WERI-Rb-1 (cell line): Measurements from ENCODE around the gene DENND5A.

Experiments used
- DNase-seq: peaks from one replicate; pipeline ENCODE4 v3.0.0-alpha.2; 2020
- H3K27ac ChIP-seq: fragments of 250-450 bp; sonication (Bioruptor Pico); 2 replicates; pipeline ENCODE4 v1.5.1; 2020; ENCODE audit warnings: mild to moderate bottlenecking, moderate library complexity
- H3K27me3 ChIP-seq: fragments of 250-450 bp; sonication (Bioruptor Pico); 2 replicates; pipeline ENCODE4 v1.5.1; 2021; ENCODE audit warnings: mild to moderate bottlenecking, low read depth, moderate library complexity; ENCODE audit not compliant: insufficient read depth, severe bottlenecking
- H3K36me3 ChIP-seq: fragments of 250-450 bp; sonication (Bioruptor Pico); 2 replicates; pipeline ENCODE4 v1.5.1; 2020; ENCODE audit warnings: mild to moderate bottlenecking, moderate library complexity
- H3K4me3 ChIP-seq: 2 replicates; pipeline ENCODE4 v1.5.1; 2011; ENCODE audit warnings: low read depth, mild to moderate bottlenecking, control low read depth, low read length
- H3K9me3 ChIP-seq: fragments of 250-450 bp; sonication (Bioruptor Pico); 2 replicates; pipeline ENCODE4 v1.5.1; 2021; ENCODE audit warnings: mild to moderate bottlenecking, moderate library complexity; ENCODE audit not compliant: severe bottlenecking
- CTCF ChIP-seq: IDR thresholded peaks from 2 replicates; pipeline ENCODE4 v1.5.1; 2011; ENCODE audit warnings: low read depth, mild to moderate bottlenecking, control low read depth, inconsistent platforms, low read length

Gene DENND5A

DNA sequence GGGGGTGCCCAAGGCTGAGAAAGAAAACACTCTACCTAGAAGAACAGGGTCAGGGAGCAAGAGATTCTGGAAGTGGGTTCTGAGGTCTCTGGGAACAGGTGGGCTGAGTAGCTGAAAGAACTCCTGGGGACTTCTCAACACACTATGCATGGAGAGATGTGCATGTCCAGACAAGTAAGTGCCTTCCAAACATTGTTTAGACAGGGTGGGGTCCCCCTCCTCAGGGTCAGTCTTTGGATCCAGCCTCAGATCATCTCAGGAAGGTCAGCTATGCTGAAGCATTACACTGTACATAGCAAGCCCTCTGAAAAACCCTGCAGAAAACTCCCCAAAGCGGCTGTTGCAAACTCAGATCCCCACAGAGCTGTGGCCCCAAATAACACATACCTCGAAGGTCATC, 119.9 kb downstream of the DENND5A start:
- TF ChIP-seq CTCF: no peak
- no peaks in the 10 kb centered on the region for H3K27me3 ChIP-seq
- no peak overlapping the region for H3K4me3 ChIP-seq
- DNase-seq: no peak
- no peaks in the 10 kb centered on the region for H3K9me3 ChIP-seq
- no peak overlapping the region for H3K27ac ChIP-seq
- H3K36me3 ChIP-seq: peaks cover 84% of the 10 kb centered on the region

DNA sequence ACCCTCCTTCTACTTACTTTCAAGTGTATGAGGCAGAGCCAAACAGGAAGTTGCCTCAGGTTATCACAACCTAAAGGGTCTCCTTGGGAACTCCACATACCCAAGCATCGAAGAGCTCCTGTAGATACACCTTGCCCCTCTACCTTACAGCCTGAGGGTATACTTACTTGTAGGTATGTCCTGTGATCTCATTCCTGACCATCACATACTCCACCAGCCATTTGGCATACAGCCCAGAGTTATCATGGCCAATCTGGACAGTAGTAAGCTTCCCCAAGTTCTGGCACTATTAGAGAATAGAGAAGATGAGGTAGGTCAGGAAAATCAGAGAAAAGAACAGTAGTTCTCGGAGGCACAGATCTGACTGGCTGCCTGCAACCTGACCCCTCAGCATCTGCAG, 120.3 kb downstream of the DENND5A start:
- Histone ChIP-seq H3K27me3 (no peaks in the 10 kb centered on the region), H3K36me3 (peaks cover 83% of the 10 kb centered on the region), H3K9me3 (no peaks in the 10 kb centered on the region), H3K27ac (no peak overlapping the region), H3K4me3 (no peak overlapping the region)
- TF ChIP-seq CTCF: no peak
- no peak for DNase-seq

GRCh38 chr11:9143721-9144120, 121.4 kb downstream of the DENND5A start:
- H3K4me3 ChIP-seq: no peak overlapping the region
- no peaks in the 10 kb centered on the region for H3K27me3 ChIP-seq
- no peak for DNase-seq
- H3K9me3 ChIP-seq: no peaks in the 10 kb centered on the region
- H3K27ac ChIP-seq: no peak overlapping the region
- peaks cover 82% of the 10 kb centered on the region for H3K36me3 ChIP-seq
- TF ChIP-seq CTCF: no peak

- no peak for TF ChIP-seq CTCF
- H3K36me3 ChIP-seq: peaks cover 79% of the 10 kb centered on the region
- H3K27me3 ChIP-seq: no peaks in the 10 kb centered on the region
- no peak overlapping the region for H3K27ac ChIP-seq
- no peak overlapping the region for H3K4me3 ChIP-seq
- no peak for DNase-seq
- H3K9me3 ChIP-seq: no peaks in the 10 kb centered on the region
Observed at GRCh38 chr11:9142732-9143131, 122.4 kb downstream of the DENND5A start.

- Histone ChIP-seq H3K9me3 (no peaks in the 10 kb centered on the region), H3K27me3 (no peaks in the 10 kb centered on the region), H3K4me3 (no peak overlapping the region), H3K36me3 (peaks cover 67% of the 10 kb centered on the region), H3K27ac (no peak overlapping the region)
- no peak for DNase-seq
- no peak for TF ChIP-seq CTCF
Observed at GRCh38 chr11:9141186-9141585, 124.0 kb downstream of the DENND5A start.

DNA sequence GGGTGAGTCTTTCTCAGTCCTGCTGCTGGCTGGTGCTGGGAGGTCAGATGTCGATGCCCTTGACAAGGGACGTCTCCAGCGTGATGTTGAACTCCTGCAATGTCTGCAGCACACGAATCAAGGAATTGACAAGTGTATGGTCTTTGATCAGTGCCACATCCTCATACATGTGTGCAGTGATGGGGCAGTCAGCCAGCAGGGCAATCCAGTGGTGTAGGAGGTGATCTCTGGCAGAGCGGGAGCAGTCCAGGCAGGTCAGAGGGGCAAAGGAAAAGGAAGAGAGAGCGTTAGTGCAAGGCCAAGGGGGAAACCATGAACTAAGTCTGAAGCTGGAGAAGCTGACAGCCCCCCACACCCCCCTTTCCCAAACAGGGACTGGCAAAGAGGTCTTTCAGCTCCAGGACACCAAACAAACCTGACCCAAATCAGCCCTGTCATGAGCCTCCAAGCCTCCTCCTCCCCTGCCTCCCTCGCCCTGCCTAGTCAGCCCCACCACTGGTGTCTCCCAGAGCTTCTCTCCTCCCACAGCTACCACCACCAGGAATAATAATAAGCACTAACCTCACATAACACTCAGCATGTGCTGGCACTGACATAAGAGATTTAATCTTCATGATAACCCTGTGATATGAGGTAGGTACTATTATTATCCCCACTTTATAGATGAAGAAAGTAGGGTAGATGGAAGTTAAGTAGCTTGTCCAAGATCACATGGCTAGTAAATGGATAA, 125.4 kb downstream of the DENND5A start:
- DNase-seq: no peak
- H3K9me3 ChIP-seq: no peaks in the 10 kb centered on the region
- no peak overlapping the region for H3K4me3 ChIP-seq
- H3K27ac ChIP-seq: no peak overlapping the region
- TF ChIP-seq CTCF: no peak
- H3K27me3 ChIP-seq: no peaks in the 10 kb centered on the region
- peaks cover 54% of the 10 kb centered on the region for H3K36me3 ChIP-seq
